ENCODE data around the gene GPC1. TPM values are rescaled to one million over a fixed set of nuclear protein-coding genes. Genes with fewer than 3 reads are reported as not detected.
A peak's percentile ranks its signal among the peaks of the same experiment; 100 is the strongest.

Gene GPC1
- total RNA-seq, 3 donors from 2014 or later, result 13.8 to 56.3 (median 21.0) TPM

GRCh38 chr2:240410808-240411207 lies 24.7 kb upstream of the GPC1 start:
- no peaks in the 10 kb centered on the region for H3K4me1 ChIP-seq

GRCh38 chr2:240411261-240412160 lies 24.0 kb upstream of the GPC1 start:
- Histone ChIP-seq H3K4me1 (no peaks in the 10 kb centered on the region), H3K27me3 (no peaks in the 10 kb centered on the region), H3K27ac (no peak overlapping the region), H3K9me3 (no peaks in the 10 kb centered on the region), H3K36me3 (no peaks in the 10 kb centered on the region), H3K4me3 (no peak overlapping the region)
- TF ChIP-seq CTCF (IDR thresholded peaks at IDR 0.05), result no peak
- TF ChIP-seq POLR2A (IDR thresholded peaks at IDR 0.05), result no peak
- TF ChIP-seq POLR2AphosphoS5 (IDR thresholded peaks at IDR 0.05), result no peak
- peak in 1 of 2 donors; percentile 42 for DNase-seq (ENCODE audit: low spot score in 2 of 2)
- intact Hi-C loops (cut with DNase I; ENCODE audit: low total_unique reads), result no loop called here

More at GRCh38 chr2:240410808-240411207, 24.7 kb upstream of the GPC1 start:
- Histone ChIP-seq H3K27me3 (no peaks in the 10 kb centered on the region), H3K9me3 (no peaks in the 10 kb centered on the region), H3K36me3 (no peaks in the 10 kb centered on the region), H3K27ac (no peak overlapping the region), H3K4me3 (no peak overlapping the region)
- DNase-seq (ENCODE audit: low spot score in 2 of 2), result no peak
- intact Hi-C loops (cut with DNase I; ENCODE audit: low total_unique reads), result no loop called here
- no peak for TF ChIP-seq CTCF (IDR thresholded peaks at IDR 0.05)
- TF ChIP-seq POLR2A (IDR thresholded peaks at IDR 0.05), result no peak
- no peak for TF ChIP-seq POLR2AphosphoS5 (IDR thresholded peaks at IDR 0.05)

GRCh38 chr2:240412211-240412861 lies 23.1 kb upstream of the GPC1 start:
- Histone ChIP-seq H3K27me3 (no peaks in the 10 kb centered on the region), H3K36me3 (no peaks in the 10 kb centered on the region), H3K4me1 (no peaks in the 10 kb centered on the region), H3K4me3 (no peak overlapping the region), H3K27ac (no peak overlapping the region), H3K9me3 (no peaks in the 10 kb centered on the region)
- intact Hi-C loops (cut with DNase I; ENCODE audit: low total_unique reads), result no loop called here
- peak in 1 of 2 donors; percentile 43 for DNase-seq (ENCODE audit: low spot score in 2 of 2)
- TF ChIP-seq POLR2AphosphoS5 (IDR thresholded peaks at IDR 0.05), result no peak
- no peak for TF ChIP-seq CTCF (IDR thresholded peaks at IDR 0.05)
- no peak for TF ChIP-seq POLR2A (IDR thresholded peaks at IDR 0.05)

- H3K4me3 ChIP-seq, result no peak overlapping the region
- H3K27me3 ChIP-seq, result no peaks in the 10 kb centered on the region
- no peaks in the 10 kb centered on the region for H3K36me3 ChIP-seq
- no peak overlapping the region for H3K27ac ChIP-seq
- peak in 1 of 2 donors; percentile 42 for DNase-seq (ENCODE audit: low spot score in 2 of 2)
- no peak for TF ChIP-seq POLR2A (IDR thresholded peaks at IDR 0.05)
- no peak for TF ChIP-seq POLR2AphosphoS5 (IDR thresholded peaks at IDR 0.05)
- no peak for TF ChIP-seq CTCF (IDR thresholded peaks at IDR 0.05)
- H3K9me3 ChIP-seq, result no peaks in the 10 kb centered on the region
- H3K4me1 ChIP-seq, result no peaks in the 10 kb centered on the region
- intact Hi-C loops (cut with DNase I; ENCODE audit: low total_unique reads), result no loop called here
Measured at GRCh38 chr2:240412975-240413812, 22.3 kb upstream of the GPC1 start.
